ENCODE results near the gene TMEM179B.

DNA sequence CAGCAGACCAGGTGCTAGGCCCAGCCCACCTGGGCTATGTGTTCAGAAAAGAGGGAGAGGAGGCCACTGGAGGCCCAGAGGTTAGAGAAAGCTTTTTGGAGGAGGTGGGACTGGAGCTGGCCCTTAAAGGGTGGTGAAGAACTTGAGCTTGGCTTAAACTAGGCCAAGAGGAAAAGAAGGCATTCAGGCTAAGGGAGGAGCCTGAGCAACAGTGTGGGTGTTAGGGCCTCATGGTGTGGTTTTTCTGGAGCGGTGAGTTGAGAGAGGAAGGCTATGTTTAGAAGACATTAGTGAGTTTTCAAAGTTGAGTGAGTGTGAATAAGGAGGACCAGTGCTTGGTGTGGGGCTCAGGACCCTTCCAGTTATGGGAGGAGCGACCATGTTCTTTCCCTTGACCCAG lies 9.8 kb upstream of the TMEM179B start:
- TF ChIP-seq CTCF (IDR thresholded peaks at IDR 0.05; ENCODE audit: low read depth, low read length): no peak
- TF ChIP-seq EZH2phosphoT487 (IDR thresholded peaks at IDR 0.05; ENCODE audit: low read depth): no peak

All from OCI-LY3 (cell line).